K562 (cell line): Measurements from ENCODE around the gene FGF4. TPM values are rescaled to one million over a fixed set of nuclear protein-coding genes. Genes with fewer than 3 reads are reported as not detected.

Experiments
- ATAC-seq: fragments of 200-7000 bp; cut with Tn5 transposase; 3 replicates; pipeline ENCODE4 v1.9.1; 2020; ENCODE audit warnings: moderate library complexity
- BruUV-seq: library from RNA; stranded (reverse); fragments of 400-500 nt; replicated peaks from 2 replicates; lab custom pipeline; 2021; lab: Mats Ljungman, UMichigan
- CTCF ChIA-PET: fragments of 300-600 bp; formaldehyde crosslinking; extraction: SDS; loops from one replicate; lab custom pipeline; 2021; ENCODE audit warnings: low intra/inter-chr PET ratio; lab: Yijun Ruan, JAX
- POLR2A ChIA-PET: fragments of 300-600, 350-650 bp; sonication (Branson Sonifier 250); formaldehyde crosslinking; extraction: SDS; loops from one replicate; lab custom pipeline; 2021; ENCODE audit warnings: antibody characterized with exemption, inconsistent platforms; lab: Yijun Ruan, JAX
- DNase-seq, 4 experiments: peaks; one replicate each; pipeline versions ENCODE4 v3.0.0 to v3.0.0-alpha.2; 2011 to 2018; ENCODE audit warnings: low spot score in 3 of 4, mixed read lengths in 3 of 4; ENCODE audit errors: extremely low read depth in 1 of 4
- FAIRE-seq: peaks from 2 replicates; lab custom pipeline; 2011; peaks lifted over from hg19 to GRCh38; lab: Jason Lieb, UNC
- H2AFZ ChIP-seq: 2 replicates; pipeline ENCODE4 v1.6.0; 2011; ENCODE audit warnings: low read depth, low read length, control low read depth, inconsistent platforms
- H3K27ac ChIP-seq: fragments of 200-600 bp; 3 replicates; pipeline ENCODE4 v1.8.0; 2011; ENCODE audit warnings: low read depth, mild to moderate bottlenecking, control low read depth, inconsistent platforms, low read length, moderate library complexity, mixed read lengths; ENCODE audit errors: extremely low read depth
- H3K27me3 ChIP-seq, 2 experiments: fragments of 300-600 bp in 1 of 2; 2 replicates in 1 of 2; 3 replicates in 1 of 2; pipeline versions ENCODE4 v1.6.0 to v1.8.0; 2011; ENCODE audit warnings: inconsistent platforms in 2 of 2, low read length in 2 of 2, mild to moderate bottlenecking in 1 of 2, mixed read lengths in 1 of 2, moderate library complexity in 1 of 2; ENCODE audit not compliant: control insufficient read depth in 2 of 2, insufficient read depth in 2 of 2
- H3K36me3 ChIP-seq: fragments of 300-600 bp; 3 replicates; pipeline ENCODE4 v1.8.0; 2011; ENCODE audit warnings: mild to moderate bottlenecking, low read length, inconsistent platforms; ENCODE audit not compliant: control insufficient read depth, insufficient read depth
- H3K4me1 ChIP-seq, 2 experiments: fragments of 200-600 bp in 1 of 2; replicated peaks in 1 of 2; 2 replicates in 1 of 2; 3 replicates in 1 of 2; pipeline versions ENCODE4 v1.5.1 to v1.8.0; 2011; ENCODE audit warnings: inconsistent platforms in 2 of 2, low read length in 2 of 2, mild to moderate bottlenecking in 1 of 2, mixed read lengths in 1 of 2, moderate library complexity in 1 of 2; ENCODE audit not compliant: control insufficient read depth in 2 of 2, insufficient read depth in 2 of 2
- H3K4me2 ChIP-seq: 2 replicates; pipeline ENCODE4 v1.6.1; 2011; ENCODE audit warnings: low read length, control low read depth, inconsistent platforms, mixed read lengths; ENCODE audit not compliant: insufficient read depth
- H3K4me3 ChIP-seq: fragments of 200-600 bp; sonication (generic), shearing (Covaris generic); 2 replicates; pipeline ENCODE4 v1.5.1; 2016; ENCODE audit warnings: control low read depth, inconsistent platforms
- H3K79me2 ChIP-seq: fragments of 200-600 bp; 3 replicates; pipeline ENCODE4 v1.8.0; 2011; ENCODE audit warnings: low read length, inconsistent platforms; ENCODE audit not compliant: control insufficient read depth, insufficient read depth
- H3K9ac ChIP-seq, 2 experiments: 2 replicates each; pipeline versions ENCODE4 v1.6.0 to v1.6.1; 2011; ENCODE audit warnings: low read depth in 2 of 2, low read length in 2 of 2, control low read depth in 1 of 2, inconsistent platforms in 1 of 2, mild to moderate bottlenecking in 1 of 2, mixed read lengths in 1 of 2; ENCODE audit not compliant: insufficient read depth in 1 of 2
- H3K9me1 ChIP-seq: one replicate; pipeline ENCODE4 v1.6.0; 2011; ENCODE audit warnings: inconsistent platforms, mild to moderate bottlenecking, low read length, moderate library complexity; ENCODE audit not compliant: control insufficient read depth, insufficient read depth
- H3K9me3 ChIP-seq: replicated peaks from 2 replicates; pipeline ENCODE4 v1.5.1; 2011; ENCODE audit warnings: low read depth, low read length, inconsistent platforms; ENCODE audit not compliant: control insufficient read depth, insufficient read depth
- H4K20me1 ChIP-seq: replicated peaks from 2 replicates; pipeline ENCODE4 v1.6.1; 2011; ENCODE audit warnings: low read length, inconsistent platforms, mixed read lengths; ENCODE audit not compliant: control insufficient read depth, insufficient read depth
- EHMT2 ChIP-seq: fragments of 450-650 bp; IDR thresholded peaks from 2 replicates; pipeline ENCODE4 v1.6.1; 2018; ENCODE audit warnings: antibody characterized with exemption
- SP1 ChIP-seq: sonication (generic); formaldehyde crosslinking; IDR thresholded peaks from 2 replicates; pipeline ENCODE4 v1.8.1; 2022; ENCODE audit warnings: mild to moderate bottlenecking, missing genetic modification reagents
- SREBF2 ChIP-seq: sonication (generic); formaldehyde crosslinking; IDR thresholded peaks from 2 replicates; pipeline ENCODE4 v1.4.0; 2020; ENCODE audit warnings: mild to moderate bottlenecking, missing genetic modification reagents
- TCF7L2 ChIP-seq: fragments of 150-350 bp; IDR thresholded peaks from 2 replicates; pipeline ENCODE4 v1.6.1; 2016; ENCODE audit warnings: low read depth, mild to moderate bottlenecking, low read length, moderate library complexity
- WGBS: fragments of 100-300 bp; shearing (Covaris generic); methylation state at CpG from one replicate; pipeline ENCODE4 v1.1.6; 2016; ENCODE audit warnings: low coverage, mixed read lengths; ENCODE audit not compliant: insufficient coverage; ENCODE audit errors: missing lambda C conversion rate; 5-methylcytosine and 5-hydroxymethylcytosine counted together
- in situ Hi-C: fragments of 300-500 bp; cut with MboI; formaldehyde crosslinking; loops from 4 replicates; pipeline ENCODE4 v1.15.0; 2018; ENCODE audit warnings: inconsistent platforms, mixed read lengths
- intact Hi-C: fragments of 100-400 bp; cut with micrococcal nuclease; formaldehyde crosslinking; loops from 2 replicates; pipeline ENCODE4 v1.14.2; 2022
- polyA plus RNA-seq, 8 experiments: library from polyadenylated mRNA; depleted of rRNA in 4 of 8; stranded (reverse) in 5 of 8; unstranded in 3 of 8; fragments of >200 nt; fragmentation: Nextera tagmentation in 2 of 8; fragmentation: Illumina TruSeq in 1 of 8; extraction: Ambion mirVana in 2 of 8; extraction: Trizol in 1 of 8; gene quantifications; 2 replicates each; pipeline versions ENCODE4 v1.2.1 to v1.2.3, GENCODE V29; 2011 to 2014; ENCODE audit warnings: inconsistent platforms in 1 of 8, missing spikeins in 1 of 8
- total RNA-seq, 7 experiments: library from RNA; depleted of rRNA in 6 of 7; stranded (reverse); fragments of >200 nt in 6 of 7; fragmentation: Illumina TruSeq in 2 of 7; extraction: Trizol in 2 of 7; gene quantifications; 2 replicates each; pipeline versions ENCODE4 v1.2.1 to v1.2.3, GENCODE V29; 2011 to 2021; ENCODE audit warnings: low replicate concordance in 1 of 7

Gene FGF4
- total and polyA plus RNA-seq, 9 of the 15 experiments (the other 6 are each of a cell fraction or from before 2014, with no cell fraction given) = not detected

GRCh38 chr11:69804769-69805508 lies 29.8 kb upstream of the FGF4 start:
- H3K4me2 ChIP-seq = no peak overlapping the region
- ATAC-seq (no peak), DNase-seq (no peak), FAIRE-seq (no peak)
- POLR2A ChIA-PET = no interaction called here
- H3K9me1 ChIP-seq = no peaks in the 10 kb centered on the region
- no peak overlapping the region for H3K4me3 ChIP-seq
- intact Hi-C loops (no loop called here), in situ Hi-C loops (no loop called here)
- no peak overlapping the region for H2AFZ ChIP-seq
- CTCF ChIA-PET = no interaction called here
- BruUV-seq = no TSS peak
- WGBS = under 1% methylated on average over 18 of the region's 19 CpGs
- H4K20me1 ChIP-seq = peaks cover 9% of the 10 kb centered on the region; the same call in 1 of the 2 replicates
- peaks cover 12 to 32% of the 10 kb centered on the region in 2 experiments; a peak in 3 of 5 replicates for H3K27me3 ChIP-seq
- H3K4me1 ChIP-seq = peaks cover 0 to 4% of the 10 kb centered on the region in 2 experiments; a peak in 1 of 5 replicates
- no peaks in the 10 kb centered on the region for H3K79me2 ChIP-seq
- no peaks in the 10 kb centered on the region for H3K9me3 ChIP-seq
- no peak overlapping the region for H3K9ac ChIP-seq
- TF ChIP-seq TCF7L2 (no peak), SREBF2 (CRISPR knock-in tag) (no peak)
- no peak overlapping the region for H3K27ac ChIP-seq
- no peaks in the 10 kb centered on the region for H3K36me3 ChIP-seq

- FAIRE-seq (no peak), DNase-seq (no peak), ATAC-seq (no peak)
- no peaks in the 10 kb centered on the region for H3K36me3 ChIP-seq
- H3K4me1 ChIP-seq = peaks cover 0 to 3% of the 10 kb centered on the region in 2 experiments; a peak in 1 of 5 replicates
- TF ChIP-seq SP1 (CRISPR knock-in tag) (no peak), EHMT2 (0 out of 2 replicates have a peak, but pooled peaks have one; percentile 59)
- intact Hi-C loops = no loop called here
- ChIA-PET POLR2A (no interaction called here), CTCF (interaction anchor here (0.6 kb wide), 1 partner anchor 724 kb away, joined by 3 read pairs; no protein-coding TSS in a partner anchor)
- no peaks in the 10 kb centered on the region for H3K9me3 ChIP-seq
- peaks cover 9% of the 10 kb centered on the region; the same call in 1 of the 2 replicates for H4K20me1 ChIP-seq
- no peaks in the 10 kb centered on the region for H3K79me2 ChIP-seq
- no peak overlapping the region for H3K4me3 ChIP-seq
- no peak overlapping the region for H3K9ac ChIP-seq
- H3K4me2 ChIP-seq = no peak overlapping the region
- in situ Hi-C loops = no loop called here
- no peak overlapping the region for H2AFZ ChIP-seq
- BruUV-seq = no TSS peak
- no peak overlapping the region for H3K27ac ChIP-seq
- no peaks in the 10 kb centered on the region for H3K9me1 ChIP-seq
- H3K27me3 ChIP-seq = peaks cover 6 to 20% of the 10 kb centered on the region in 2 experiments; a peak in 3 of 5 replicates
Measured at GRCh38 chr11:69803604-69804218, 28.6 kb upstream of the FGF4 start.
